GM12891 (cell line): ENCODE measurements around the gene NAA80.
A peak's percentile ranks its signal among the peaks of the same experiment; 100 is the strongest.

Experiments
- DNase-seq: peaks from one replicate; pipeline ENCODE4 v3.0.0; 2011; ENCODE audit warnings: low spot score; ENCODE audit not compliant: insufficient read length
- FAIRE-seq: peaks from 2 replicates; lab custom pipeline; 2011; peaks lifted over from hg19 to GRCh38; lab: Jason Lieb, UNC
- PAX5 ChIP-seq: IDR thresholded peaks from 2 replicates; pipeline ENCODE4 v1.6.1; 2011; ENCODE audit warnings: low read length, moderate library complexity, mild to moderate bottlenecking; ENCODE audit not compliant: insufficient read depth, severe bottlenecking
- POLR2A ChIP-seq: IDR thresholded peaks from 2 replicates; pipeline ENCODE4 v1.6.1; 2011; ENCODE audit warnings: low read depth, low read length, control low read depth
- POLR2AphosphoS5 ChIP-seq: IDR thresholded peaks from 2 replicates; pipeline ENCODE4 v1.6.1; 2011; ENCODE audit warnings: low read depth, low read length, control low read depth
- POU2F2 ChIP-seq: IDR thresholded peaks from 2 replicates; pipeline ENCODE4 v1.6.1; 2011; ENCODE audit warnings: low read depth, mild to moderate bottlenecking, control low read depth, low read length, moderate library complexity
- SPI1 ChIP-seq: IDR thresholded peaks from 2 replicates; pipeline ENCODE4 v1.6.1; 2011; ENCODE audit warnings: low read depth, low read length, control low read depth
- TAF1 ChIP-seq: IDR thresholded peaks from 2 replicates; pipeline ENCODE4 v1.6.1; 2011; ENCODE audit warnings: low read depth, low read length, control low read depth

NAA80 gene

DNA sequence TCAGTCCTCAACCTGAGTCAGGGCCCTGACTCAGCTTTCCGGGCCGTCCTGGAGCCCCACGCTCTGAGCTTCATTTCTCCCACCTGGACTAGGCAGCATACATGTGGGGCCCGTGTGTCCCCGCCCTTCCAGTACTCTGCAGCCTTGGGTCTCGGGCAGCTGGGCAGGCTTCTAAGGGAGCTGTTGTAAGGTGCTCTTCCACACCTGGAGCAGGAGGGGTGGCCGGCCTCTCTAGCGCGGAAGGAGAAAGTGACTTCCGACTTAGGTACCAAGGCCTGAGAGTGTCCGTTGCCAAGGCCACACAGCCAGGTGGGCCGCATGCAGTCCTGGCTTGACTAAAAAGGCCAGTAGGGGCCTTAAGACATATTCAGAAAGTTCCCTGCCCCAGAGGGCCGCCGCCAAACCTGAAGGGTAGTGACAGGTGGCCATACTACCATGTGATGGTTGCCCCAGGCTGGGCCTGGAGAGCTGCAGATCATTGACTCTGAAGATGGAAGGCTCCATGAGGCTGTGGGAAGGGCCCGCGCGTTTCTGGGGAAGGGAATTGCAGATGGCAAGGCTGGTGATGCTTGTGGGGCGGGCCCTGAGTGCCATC is 39.7 kb downstream of the NAA80 start:
- peak; percentile 20 for FAIRE-seq
- TF ChIP-seq PAX5 (no peak), TAF1 (no peak), POU2F2 (no peak), POLR2A (no peak), POLR2AphosphoS5 (no peak), SPI1 (no peak)

DNA sequence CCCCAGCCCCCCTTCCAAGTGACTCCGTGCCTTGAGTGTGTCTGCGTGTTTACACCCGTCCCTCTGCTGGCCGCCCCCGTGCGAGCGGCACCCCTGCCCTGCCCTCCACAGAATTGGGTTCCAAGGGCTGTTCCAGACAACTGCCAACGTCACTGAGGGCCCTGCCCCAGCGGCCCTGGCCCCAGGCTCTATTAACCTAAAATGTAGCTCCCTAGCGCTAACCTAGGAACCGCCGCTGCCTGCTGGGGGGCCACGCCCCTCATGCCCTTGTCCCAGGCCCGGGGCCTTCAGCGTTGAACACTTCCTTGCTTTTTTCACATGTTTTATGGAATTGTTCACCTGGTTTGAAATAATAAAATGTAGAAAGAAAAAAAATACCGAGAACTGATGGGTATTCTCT is 40.2 kb downstream of the NAA80 start:
- TF ChIP-seq TAF1 (no peak), POLR2A (no peak), POU2F2 (no peak), SPI1 (no peak), PAX5 (no peak), POLR2AphosphoS5 (no peak)
- FAIRE-seq (no peak), DNase-seq (no peak)

More for the DNA sequence above, 39.7 kb downstream of the NAA80 start:
- DNase-seq = no peak

DNA sequence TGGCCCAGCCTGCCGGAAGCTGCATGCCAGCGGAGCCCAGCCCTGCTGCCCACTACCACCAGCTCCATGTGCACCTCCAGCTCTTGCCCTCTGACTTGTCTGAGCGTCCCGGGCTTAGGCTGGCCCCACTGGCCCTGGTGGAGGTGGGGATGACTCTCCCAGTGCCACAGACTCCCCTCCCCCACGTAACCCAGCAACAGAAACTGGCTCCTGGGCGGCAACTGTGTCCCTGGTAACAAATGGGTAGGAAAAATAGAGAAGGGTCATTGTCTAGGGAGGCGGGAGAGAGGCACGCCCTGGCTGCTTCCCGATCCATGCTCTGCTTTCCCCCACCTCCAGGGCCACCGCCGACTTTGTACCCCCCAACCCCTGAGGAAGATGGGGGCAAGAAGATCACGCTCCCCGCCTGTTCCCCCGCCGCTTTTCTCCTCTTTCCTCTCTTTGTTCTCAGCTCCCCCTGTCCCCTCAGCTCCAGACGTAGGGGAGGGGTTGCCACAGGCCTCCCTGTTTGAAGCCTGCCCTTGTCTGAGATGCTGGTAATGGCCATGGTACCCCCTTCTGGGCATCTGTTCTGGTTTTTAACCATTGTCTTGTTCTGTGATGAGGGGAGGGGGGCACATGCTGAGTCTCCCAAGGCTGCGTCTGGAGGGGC is 41.0 kb downstream of the NAA80 start:
- TF ChIP-seq SPI1 (no peak), TAF1 (no peak), POU2F2 (no peak), POLR2AphosphoS5 (no peak), POLR2A (no peak), PAX5 (no peak)
- no peak for FAIRE-seq
- DNase-seq = no peak

DNA sequence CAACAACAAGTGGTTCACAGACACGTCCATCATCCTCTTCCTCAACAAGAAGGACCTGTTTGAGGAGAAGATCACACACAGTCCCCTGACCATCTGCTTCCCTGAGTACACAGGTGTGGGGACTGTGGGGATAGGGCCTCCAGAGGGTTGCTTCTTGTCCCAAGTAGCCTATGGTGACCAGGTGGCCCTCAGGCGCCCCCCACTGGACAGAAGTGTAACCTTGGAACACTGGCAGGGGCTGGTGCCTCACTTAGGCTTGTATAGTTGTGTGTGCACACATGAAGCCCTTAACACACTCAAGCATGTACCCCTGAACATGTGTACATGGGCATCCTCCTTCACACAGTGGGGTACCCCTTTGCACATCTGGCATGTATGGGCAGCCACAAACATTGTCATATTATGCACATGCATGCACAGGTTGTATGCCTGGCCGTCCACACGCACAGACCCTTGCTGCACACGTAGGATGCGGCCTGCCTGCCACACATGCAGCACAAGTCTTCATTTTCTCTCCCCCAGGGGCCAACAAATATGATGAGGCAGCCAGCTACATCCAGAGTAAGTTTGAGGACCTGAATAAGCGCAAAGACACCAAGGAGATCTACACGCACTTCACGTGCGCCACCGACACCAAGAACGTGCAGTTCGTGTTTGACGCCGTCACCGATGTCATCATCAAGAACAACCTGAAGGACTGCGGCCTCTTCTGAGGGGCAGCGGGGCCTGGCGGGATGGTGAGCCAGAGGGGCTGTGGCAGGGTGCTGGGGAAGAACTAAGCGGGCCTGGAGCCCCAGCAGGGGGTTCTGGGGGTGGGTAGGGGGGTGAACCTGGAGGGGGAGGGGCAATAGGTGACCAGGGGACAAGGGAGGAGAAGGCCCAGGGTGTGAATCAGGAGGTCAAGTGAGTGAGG is 42.0 kb downstream of the NAA80 start:
- DNase-seq (no peak), FAIRE-seq (no peak)
- no peak for TF ChIP-seq POU2F2
- no peak for TF ChIP-seq POLR2AphosphoS5
- no peak for TF ChIP-seq PAX5
- no peak for TF ChIP-seq SPI1
- no peak for TF ChIP-seq TAF1
- TF ChIP-seq POLR2A = no peak

DNA sequence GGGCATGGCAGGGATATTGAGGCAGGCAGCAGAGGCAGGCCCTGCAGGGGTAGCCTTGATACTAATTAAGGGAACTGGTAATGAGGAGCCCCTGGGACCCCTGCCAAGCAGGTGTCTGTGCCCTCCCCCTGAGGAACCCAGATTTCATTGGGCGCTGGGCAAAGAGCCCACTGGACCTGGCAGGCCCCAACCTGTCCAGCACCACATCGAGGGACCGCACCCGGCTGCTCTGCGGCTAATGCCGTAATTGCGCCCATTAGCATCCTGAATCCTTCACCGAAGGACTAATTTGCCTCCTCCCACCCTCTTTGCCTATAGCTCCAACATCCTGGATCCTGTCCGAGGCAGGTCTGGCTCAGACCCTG is 44.0 kb downstream of the NAA80 start:
- FAIRE-seq = no peak
- no peak for DNase-seq
- TF ChIP-seq SPI1 = no peak
- TF ChIP-seq POLR2AphosphoS5 = no peak
- TF ChIP-seq POLR2A = no peak
- no peak for TF ChIP-seq TAF1
- no peak for TF ChIP-seq POU2F2
- TF ChIP-seq PAX5 = no peak

DNA sequence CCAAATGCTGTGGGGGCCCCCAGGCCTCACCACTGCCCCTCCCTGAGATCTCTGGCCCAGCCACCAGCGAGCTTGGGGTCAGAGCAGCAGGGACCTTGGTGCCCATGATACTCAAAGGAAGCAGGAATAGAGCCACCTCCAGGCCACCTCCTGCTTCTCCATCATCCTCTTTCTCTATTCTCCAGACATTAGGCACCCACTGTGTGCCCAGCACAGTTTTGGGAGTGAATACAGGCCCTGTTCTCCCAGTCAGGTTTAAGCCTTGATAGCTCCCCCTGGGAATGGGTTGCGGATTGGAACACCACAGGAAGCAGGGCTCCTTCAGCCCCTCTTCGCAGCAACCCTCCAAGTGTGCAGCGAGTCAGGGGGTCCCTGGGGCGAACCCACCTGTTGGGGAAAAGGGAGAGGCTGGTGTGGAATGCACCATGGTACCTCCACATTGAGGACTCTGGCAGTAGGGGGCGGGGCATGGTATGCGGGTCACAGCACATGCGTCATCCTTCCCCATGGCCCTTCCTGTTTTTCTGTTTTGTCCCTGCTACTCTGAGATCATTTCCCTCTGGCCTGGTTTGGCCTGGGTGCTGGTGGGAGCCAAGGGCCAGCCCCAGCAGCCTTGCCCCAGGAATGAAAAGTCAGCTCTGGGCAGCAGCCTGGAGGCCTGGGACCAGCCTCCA is 44.5 kb downstream of the NAA80 start:
- no peak for TF ChIP-seq POLR2A
- no peak for TF ChIP-seq PAX5
- no peak for TF ChIP-seq POLR2AphosphoS5
- no peak for TF ChIP-seq TAF1
- no peak for TF ChIP-seq POU2F2
- TF ChIP-seq SPI1 = no peak
- DNase-seq (no peak), FAIRE-seq (no peak)

DNA sequence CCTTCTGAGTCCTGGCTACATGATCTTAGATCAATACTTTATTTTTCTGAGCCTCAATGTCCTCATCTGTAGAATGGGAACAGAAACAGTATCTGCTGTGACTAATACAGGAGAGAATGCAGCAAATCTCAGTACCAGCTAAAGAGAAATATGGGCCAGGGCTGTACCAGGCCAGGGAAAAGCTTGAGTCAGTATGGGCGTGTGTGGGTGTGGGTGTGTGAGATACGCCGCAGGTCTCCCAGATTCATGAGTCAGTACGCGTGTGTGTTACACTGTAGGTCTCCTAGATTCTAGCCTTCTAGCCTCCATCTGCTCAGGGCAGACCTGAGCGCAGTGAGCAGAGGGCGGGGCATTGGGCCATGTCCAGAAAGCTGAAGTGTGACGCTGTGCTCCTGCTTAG is 48.0 kb downstream of the NAA80 start:
- DNase-seq = no peak
- no peak for FAIRE-seq
- TF ChIP-seq SPI1 (no peak), POLR2A (no peak)

DNA sequence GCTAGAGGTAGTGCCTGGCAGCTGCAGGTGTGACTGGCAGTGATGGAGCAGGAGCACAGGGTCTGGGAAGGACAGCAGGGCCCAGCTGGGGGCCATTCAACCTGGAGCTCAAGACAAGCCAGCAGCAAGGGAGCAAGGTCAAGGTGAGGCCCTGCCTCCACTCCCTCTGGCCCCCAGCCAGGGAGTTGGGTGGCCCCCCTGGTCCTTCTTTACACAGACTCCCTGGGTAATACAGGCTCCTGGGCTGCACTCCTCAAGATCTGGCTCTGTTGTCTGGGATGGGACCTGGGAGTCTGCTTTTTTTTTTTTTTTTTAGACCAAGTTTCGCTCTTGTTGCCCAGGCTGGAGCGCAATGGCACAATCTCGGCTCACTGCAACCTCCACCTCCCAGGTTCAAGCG is 48.7 kb downstream of the NAA80 start:
- DNase-seq (no peak), FAIRE-seq (no peak)
- no peak for TF ChIP-seq TAF1
- TF ChIP-seq POLR2A = no peak
- TF ChIP-seq SPI1 = no peak
- no peak for TF ChIP-seq POLR2AphosphoS5
- no peak for TF ChIP-seq POU2F2
- no peak for TF ChIP-seq PAX5

DNA sequence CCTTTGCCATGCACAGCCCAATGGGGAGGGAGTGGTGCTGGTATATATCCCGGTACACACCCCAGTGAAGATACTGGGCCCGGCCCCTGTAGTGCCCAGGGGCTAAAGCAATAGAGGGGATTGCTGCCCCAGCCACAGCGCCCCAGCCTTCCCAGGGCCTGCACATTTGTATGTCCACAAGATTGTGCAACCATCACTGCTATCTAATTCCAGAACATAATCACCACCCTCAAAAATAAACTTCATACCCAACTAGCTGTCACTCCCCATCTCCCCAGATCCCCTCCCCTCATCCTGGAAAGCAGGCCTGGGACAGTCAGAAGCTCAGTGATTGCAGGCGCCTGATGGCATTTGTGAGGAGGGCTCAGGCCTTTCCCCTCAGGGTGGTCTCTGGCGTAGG is 49.7 kb downstream of the NAA80 start:
- DNase-seq (no peak), FAIRE-seq (no peak)
- no peak for TF ChIP-seq POLR2AphosphoS5
- no peak for TF ChIP-seq PAX5
- TF ChIP-seq POLR2A = no peak
